Activated CD4-positive, alpha-beta T cell treated with anti-CD3 and anti-CD28 coated beads, Interleukin-10, Interleukin-2, amounts not matched to agents 100 ng/mL and 50 ng/mL, durations not matched to agents 16 hours and 8 hours (primary cell): ENCODE results near the gene YWHAG.
"Not testable (repeated sequence)": the region's sequence is repeated elsewhere in the genome, so short reads cannot be mapped to it uniquely, and the experiment has no call there.

Source experiments
- DNase-seq: peaks from one replicate; pipeline ENCODE4 v3.0.0-alpha.2; 2020

The YWHAG gene

DNA sequence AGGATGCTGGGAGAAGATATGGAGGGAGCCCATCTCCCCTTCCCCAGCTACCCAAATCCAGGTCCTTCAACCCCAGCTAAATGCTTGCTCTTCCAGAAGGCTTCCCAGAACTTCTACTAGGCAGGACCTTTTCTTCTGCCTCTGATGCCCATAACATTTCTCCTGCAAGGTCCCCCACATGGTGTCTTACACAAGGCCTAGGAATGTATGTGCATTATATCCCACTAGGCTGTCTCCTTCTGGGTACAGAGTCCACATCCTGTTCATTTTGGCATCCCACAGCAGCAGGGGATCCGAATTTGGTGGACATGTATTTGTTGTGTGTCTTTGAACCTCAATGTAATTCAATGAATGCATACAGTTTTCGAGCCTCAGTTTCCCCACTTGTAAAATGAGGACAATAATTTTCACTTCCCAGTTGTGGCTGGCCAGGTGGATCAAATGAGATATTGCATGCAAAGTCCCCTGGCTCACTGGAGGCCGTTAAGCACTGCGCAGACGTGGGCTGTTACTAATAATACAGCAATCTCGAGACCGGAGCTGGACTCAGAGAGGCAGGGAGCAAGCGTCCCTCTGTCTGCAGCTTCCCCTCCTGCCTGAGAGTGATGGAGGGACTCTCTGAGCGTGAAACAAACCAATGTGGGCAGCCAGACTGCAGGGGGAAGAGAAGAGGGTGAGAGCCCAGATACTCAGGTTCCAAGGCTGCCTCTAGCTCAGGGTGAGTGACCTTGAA, 18.6 kb upstream of the YWHAG start:
- no peak for DNase-seq

DNA sequence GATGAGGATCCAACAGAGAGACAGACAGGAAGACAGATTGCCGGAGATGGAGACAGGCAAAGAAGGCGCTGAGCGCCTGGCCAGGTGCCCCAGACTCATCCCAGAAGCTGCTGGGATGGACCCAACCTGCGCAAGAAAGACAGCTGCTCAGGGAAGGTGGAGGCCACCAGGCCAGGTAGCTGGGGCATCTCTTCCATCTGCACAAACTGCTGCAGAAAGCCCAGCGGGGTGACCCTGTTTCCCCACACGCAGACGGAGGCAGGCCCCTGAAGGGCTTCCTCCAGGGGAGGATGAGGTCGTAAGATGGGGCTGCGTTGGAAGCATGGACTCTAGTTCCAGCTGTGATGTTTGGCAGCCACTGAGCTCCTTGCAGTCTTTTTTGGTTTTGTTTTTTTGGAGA, 16.5 kb upstream of the YWHAG start:
- no peak for DNase-seq

DNA sequence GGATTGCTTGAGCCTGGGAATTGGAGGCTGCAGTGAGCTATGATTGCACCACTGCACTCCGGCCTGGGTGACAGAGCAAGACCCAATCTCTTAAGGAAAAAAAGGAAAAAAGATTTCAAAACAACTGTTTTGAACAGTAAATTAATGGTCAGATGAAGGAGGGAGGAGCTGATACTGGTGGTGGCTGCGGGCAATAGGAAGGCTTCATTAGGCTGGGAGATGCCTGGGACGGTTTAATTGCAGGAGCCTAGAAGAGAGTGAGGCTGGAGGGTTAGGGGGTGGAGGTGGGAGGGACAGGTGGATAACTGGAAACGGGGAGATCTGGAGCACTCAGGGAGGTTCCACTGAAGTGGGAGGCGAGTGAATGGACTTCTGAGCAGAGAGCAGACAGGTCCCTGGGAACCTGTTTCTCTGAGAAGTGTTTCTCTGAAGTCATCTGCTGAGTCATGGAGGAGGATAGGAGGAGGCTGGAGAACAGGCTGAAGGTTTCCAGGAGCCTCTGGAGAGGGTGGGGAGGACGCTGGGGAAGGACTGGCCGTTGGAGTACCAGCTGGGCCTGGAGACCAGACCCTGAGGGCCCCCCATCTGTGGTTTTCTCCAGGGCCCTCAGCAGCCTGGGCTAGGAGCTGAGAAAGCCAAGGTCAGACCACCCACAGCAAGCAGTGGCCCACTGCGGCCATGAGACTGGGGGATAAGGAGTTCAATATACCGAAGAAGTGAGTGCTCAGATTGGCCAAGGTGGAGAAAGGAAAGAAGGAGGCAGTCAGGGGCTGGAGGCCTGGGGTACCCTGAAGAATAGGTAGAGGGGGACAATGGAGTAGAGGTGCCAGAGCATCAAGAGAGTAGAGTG, 14.4 kb upstream of the YWHAG start:
- no peak for DNase-seq

DNA sequence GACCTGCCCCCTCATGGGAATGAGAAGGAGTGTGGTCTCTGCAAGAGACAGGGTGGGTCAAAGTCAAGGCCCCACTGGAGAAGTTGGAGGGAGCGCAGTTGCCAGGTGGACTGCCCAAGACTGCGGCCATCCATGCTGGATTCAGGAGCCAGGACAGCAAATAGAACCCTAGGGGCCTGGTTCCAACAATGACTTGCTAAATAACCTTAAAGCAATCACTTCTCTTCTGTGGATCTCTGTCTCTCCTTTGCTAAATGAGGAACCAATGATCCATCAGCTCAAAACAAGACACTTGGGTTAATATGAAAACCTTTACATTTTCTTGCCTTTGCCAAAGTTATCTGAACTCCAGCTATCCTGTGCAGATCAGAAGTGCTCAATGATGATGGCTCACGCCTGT, 12.6 kb upstream of the YWHAG start:
- DNase-seq, result no peak

DNA sequence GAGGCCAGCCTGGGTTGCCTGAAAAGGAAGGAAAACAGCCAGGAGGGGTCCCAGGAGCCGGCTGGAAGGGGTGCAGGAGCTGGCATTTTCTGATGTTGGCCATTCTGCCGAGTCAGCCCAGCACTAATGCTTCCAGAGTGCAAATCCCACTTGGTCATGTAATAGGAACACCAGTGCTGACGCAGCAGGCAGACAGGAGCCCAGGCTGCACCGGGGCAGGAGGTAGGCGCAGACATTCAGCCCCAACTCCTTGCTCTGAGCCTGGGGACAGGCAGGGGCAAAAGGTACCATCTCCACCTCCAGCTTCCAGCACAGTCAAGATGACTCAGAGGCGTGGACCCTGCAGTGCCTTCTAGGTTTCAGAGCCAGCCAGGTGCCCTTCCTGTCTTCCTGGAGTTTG, 10.2 kb upstream of the YWHAG start:
- DNase-seq, result no peak

DNA sequence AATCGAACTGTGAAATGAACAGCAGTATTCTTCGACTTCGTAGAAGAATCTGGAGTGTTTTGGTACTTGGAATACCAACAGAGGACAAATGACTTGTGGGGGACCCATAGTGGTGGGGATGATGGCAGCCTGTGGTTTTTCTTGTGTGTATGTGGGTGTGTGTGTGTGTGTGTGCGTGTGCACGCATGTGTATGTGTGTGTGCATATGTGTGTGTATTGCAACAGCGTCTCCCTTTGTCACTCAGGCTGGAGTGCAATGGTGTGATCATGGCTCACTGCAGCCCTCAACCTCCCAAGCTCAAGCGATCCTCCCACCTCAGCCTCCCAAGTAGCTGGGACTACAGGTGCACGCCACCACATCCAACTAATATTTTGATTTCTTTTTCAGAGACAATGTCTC, 9.4 kb upstream of the YWHAG start:
- DNase-seq, result no peak

DNA sequence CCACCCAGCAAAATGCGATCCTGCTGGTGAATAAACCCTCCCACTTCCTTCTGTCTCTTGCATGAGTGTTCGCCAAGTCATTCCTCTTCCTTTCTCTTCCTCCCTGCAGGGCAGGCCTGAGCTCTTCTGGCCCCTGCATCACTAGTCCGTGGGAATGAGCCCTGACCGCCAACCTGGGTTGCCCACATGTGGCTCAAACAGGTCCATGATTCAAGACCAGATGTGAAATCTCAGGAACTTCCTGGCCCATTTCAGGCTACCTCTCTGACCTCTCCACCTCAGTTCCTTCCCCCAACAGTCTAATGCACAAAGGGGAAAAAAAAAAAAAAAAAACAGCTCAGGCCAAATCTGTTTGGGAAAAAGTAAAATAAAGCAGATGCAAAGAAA, 5.4 kb upstream of the YWHAG start:
- peak; percentile 46 for DNase-seq

DNA sequence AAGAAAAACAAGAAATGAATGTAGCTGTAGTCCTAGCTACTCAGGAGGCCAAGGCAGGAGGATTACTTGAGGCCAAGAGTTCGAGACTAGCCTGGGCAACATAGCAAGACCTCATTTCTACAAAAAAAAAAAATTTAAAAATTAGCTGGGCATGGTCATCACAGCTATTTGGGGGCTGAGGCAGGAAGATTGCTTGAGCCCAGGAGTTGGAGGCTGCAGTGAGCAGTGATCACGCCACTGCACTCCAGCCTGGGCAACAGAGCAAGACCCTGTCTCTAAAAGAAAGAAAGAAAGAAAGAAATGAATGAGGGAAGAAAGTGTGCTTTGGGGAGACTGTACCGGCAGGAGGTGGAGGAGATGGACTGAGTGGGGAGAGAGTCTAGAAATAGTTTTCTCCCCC, 5.0 kb upstream of the YWHAG start:
- DNase-seq, result not testable (repeated sequence)

DNA sequence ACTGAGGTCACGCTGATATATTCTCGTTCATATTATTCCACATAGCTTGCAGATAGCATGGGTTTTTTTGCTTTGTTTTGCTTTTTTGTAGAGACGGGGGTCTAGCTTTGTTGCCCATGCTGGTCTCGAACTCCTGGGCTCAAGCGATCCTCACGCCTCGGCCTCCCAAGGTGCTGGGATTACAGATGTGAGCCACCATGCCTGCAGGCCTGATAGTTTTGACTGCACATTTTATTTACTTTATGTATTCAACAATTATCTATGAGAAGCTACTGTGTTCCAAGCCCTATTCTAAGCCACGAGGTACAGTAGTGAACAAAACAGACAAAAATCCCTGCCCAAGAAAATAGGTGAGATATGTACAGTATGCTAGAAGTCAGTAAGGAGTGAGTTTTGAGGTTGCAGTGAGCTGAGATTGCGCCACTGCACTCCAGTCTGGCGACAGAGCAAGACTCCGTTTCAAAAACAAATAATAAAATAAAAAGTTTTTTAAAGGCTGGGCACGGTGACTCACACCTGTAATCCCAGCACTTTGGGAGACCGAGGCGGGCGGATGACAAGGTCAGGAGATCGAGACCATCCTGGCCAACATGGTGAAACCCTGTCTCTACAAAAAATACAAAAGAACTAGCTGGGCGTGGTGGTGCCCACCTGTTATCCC, 1.3 kb upstream of the YWHAG start:
- no peak for DNase-seq

DNA sequence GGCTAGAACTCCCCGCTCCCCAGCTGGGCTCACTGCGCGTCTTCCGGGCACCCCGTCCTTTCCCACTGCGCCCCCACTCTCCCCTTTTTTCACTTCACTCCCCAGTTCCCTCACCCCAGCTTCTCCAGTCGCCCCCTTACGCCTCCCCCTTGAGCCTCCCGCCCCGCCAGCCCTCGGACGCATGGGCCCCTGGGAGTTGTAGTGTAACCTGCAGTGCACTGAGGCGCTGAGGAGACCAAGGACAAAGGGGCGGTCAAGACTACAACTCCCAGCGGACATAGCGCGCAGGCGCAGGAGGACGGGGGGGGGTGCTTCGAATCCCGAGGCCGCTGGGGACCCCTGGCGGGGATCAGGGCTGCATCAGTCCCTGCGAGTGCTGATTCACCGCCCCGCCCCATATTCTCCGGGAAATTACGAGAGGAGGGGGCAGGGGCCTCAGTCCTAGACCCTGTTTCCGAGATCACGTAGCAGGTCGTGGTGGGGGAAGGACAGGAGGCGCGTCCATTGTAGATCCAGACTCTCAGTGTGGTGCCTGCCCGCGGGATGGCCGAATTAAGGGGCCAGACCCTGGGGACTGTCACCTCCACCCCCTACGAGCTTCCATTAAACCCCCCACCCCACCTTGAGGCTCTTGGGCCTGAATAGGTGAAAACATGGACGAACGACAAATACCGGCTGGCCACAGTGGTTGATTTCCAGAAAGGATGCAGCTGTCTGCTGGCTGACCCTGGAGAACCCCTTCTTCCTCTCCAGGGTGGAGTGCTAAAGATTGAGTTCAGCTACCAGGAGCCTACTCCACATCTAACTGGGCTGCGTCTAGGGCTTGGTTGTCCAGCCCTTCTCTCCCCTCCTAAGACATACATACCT, 553 bp upstream of the YWHAG start:
- peak; percentile 99 for DNase-seq

DNA sequence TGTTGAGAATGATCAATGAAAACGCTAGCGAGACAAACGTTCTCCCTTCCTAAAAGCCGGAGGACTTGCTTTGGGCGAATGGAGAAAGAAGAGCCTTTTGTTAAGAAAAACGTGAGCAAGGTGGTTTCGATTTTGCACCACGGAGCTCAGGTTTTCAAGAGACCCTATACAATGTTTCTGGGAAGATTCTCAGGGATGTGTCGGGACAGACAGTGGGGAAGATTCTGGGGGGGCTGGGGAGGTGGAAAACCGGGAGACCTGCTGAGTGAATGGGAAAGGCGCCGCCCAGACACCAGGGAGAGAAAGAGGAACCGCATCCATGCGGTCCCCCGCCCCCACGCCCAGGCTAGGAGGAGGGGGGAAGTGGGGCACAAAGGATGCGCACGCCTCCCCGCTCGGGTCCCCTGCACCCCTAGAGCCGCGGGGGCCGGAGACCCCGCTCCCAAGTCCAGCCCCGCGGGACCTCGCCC, 745 bp downstream of the YWHAG start:
- DNase-seq, result peak; percentile 53

DNA sequence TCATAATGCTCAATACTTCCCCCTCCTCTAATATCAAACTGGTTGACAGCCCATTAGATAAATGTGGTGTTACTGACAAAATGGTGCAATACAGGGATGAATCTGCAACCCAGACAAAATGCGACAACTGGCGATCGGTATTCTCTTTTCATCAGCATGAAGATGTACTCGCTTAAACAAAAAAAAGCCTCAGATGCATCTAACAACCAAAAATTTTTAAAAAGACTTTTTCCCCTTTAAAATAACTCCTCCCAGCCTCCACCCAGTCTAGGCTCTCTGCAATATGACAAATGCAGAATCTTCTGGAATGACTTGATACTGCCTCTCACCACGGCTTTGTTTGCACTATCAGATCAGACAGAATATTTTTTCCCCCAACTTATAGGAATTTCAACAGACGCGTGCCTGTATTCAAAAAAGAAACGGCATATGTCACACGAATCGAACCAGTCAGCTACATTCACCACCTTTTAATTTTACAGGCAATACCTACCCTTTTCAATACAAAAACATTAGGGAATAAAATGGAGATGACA, 1.2 kb downstream of the YWHAG start:
- no peak for DNase-seq

DNA sequence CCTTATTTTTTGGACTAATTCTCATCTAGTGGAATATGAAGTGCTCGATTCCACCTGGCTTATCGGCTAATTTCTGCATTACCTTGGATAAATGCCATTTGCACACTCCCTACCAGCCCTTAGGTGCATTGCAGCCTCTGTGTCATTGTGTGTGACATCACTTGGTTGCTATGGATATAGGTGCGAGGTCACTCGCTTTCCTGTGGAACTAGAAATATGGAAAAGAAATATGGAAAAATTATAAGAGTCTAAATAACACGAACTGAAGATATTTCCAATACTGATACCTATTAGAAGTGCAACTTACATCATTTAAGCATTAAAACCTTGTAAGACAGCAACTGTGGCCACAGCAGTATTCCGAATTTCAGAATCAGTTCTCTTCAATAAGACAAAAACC, 2.0 kb downstream of the YWHAG start:
- no peak for DNase-seq

DNA sequence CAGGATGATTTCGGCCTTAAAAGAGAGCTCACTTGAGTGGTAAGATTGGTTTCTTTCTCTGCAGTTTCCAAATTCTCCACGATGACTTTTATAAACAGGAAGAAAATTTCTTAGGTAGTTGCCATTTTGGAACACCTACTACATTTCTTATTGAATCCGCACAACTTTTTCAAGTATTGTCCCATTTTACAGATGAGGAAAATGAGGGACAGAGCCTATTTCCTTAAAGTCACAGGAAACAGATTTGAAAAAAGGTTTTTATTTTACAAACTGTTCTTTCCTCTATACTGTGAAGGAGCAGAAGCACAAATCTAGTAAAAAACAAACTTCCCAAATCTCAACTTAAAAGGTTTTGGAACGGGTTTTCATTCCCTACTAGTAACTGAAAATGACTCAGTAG, 2.7 kb downstream of the YWHAG start:
- DNase-seq, result no peak

DNA sequence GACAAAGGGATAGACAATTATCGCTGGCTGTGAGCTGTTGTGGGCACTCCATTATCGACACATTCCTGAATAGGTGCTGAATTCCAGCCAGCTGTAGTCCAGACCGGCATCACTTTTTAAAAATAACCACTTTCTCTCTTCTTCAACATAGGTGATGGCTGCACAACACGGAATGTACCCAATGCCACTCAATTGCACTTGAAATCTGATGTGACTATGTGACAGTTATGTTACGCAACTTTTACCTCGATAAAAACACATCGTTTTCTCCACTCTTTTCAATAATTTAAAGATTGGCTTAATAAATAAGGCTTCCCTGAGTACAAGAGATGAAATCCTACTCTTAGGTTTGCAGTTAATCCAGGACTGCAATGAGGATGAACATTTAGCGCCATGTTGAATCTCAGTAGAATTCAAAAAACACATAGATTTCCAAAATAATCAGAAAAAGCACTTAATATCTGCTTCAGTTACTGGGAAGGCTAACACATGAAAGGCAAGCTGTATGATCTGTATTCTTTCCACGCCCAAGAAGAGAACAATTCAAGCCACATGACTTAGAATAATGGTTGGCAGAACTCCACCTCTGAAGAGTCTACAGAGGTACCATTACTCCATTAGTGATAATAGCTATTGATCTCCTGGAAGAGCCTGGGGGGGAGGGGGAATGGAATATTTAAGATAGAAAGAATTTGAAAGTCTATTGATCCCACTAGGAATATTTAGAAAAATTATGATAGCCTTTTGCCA, 3.6 kb downstream of the YWHAG start:
- DNase-seq, result no peak

DNA sequence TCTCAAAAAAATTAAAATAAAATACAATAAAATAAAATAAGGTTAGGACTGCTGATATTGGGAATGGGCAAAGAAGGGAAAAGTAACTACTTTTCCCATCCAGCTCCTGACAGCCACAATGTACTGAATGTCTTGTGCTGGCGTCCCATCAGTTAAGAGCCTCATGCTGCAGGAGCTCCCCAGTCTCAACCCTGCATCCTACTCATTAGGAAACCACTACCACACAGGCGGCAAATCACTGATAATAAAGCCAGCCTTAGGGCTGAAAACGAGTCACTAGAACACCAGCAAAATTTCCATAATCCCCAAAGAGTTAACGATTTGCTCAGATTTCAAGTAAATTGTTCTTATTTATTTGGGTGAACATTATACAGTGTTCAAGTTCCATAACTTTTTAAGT, 4.3 kb downstream of the YWHAG start:
- no peak for DNase-seq

DNA sequence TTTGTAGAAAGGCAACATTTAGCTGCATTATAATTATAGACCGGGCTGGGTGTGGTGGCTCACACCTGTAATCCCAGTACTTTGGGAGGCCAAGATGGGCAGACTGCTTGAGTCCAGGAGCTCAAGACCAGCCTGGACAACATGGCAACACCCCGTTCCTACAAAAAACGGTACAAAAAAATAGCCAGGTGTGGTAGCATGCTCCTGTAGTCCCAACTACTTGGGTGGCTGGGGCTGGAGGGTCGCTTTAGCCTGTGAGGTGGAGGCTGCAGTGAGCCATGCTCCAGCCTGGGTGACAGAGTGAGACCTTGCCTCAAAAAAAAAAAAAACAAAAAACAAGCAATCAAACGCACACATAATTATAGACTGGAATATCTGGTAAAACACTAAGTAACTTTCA, 5.0 kb downstream of the YWHAG start:
- DNase-seq, result no peak

DNA sequence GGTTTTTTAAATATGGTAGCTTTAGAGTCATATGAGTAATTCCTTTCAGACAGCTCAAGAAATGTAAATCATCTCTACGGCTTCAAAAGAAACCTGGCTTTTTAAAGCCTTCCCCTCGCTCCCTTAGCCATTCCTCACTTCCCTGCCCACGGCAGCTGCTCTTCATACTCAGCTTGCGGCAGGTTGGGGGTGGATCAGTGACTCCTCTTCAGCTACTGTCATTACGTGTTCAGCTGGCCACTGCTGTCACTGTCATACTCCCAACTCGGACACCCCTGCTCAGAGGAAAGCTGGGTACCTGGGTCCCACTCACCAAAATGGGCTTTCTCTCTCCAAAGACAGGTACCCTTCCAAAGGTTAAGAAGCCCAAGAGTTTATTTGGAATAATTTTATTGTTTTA, 6.6 kb downstream of the YWHAG start:
- DNase-seq, result no peak

DNA sequence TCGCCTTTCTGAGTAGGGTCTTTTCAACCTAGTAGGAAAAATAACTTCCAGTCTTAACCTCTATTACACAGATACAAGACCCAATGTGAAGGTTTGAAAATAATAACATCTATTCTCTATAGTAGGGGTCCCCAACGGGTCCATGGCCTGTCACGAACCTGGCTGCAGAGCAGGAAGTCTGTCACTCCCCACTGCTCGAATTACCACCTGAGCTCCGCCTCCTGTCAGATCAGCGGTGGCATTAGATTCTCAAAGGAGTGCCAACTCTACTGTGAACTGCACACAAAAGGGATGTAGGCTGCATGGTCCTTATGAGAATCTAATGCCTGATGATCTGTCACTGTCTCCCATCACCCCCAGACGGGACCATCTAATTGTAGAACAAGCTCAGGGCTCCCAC, 7.4 kb downstream of the YWHAG start:
- no peak for DNase-seq

DNA sequence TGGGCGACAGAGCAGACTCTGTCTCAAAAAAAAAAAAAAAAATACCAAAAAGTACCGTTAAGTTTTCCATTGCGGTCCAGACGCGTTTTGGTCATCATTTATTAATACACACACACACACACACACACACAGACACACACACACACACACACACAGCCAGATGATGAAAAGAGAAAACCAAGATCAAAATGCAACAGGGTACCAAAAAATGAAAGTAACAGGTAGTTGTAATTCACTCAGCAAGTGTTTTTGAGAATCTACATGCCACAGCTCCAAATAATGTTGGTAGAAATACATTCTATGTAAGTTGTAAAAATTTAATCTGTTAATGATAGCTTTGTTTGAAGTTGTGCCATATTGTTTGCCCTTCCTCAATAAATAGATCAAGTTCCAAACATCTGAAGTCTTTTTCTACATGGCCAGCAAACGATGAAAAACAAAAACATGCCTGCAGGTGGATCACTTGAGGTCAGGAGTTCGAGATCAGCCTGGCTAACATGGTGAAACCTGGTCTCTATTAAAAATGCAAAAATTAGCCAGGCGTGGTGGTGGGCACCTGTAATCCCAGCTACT, 9.4 kb downstream of the YWHAG start:
- DNase-seq, result no peak

DNA sequence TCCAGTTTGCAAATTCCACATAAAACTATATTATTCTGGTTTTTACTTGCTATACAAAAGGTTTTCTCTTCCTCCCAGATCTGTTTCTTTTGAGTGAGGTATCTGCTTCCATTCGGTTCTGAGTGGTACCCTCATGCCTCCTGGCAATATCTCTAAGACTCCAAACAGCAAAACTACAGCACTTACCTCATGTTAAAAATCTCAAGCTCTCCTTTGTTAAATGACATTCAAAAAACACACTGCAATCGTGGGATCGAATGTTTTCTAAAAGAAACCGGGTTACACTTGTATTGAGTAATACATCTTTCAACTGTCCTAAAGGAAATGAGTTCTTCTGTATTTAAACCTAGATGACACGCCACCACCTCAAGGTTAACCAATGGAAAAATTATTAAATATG, 11.1 kb downstream of the YWHAG start:
- no peak for DNase-seq

DNA sequence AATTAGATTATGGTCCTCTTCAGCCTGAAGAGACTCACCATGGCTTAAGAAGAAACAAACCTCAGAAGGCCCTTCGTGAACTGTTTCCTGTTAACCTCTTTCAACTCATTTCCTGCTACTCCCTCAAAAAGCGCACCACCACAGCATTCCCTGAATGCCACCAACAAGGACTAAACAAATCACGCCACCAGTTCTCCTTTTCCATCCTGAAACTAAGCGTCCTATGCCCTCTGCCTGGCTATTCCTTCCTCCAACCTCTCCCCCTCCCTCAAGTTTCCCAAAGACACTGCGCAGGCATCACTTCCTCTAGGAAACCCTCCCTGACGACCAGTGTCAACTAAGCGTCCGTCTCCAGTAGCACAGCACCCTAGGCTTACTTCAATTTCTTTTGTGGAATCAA, 12.0 kb downstream of the YWHAG start:
- no peak for DNase-seq
